HG03520 (cell line): ENCODE data around the gene ZNF587B.
"Not testable (repeated sequence)": the region's sequence is repeated elsewhere in the genome, so short reads cannot be mapped to it uniquely, and the experiment has no call there.

Source experiments
- ATAC-seq: cut with Tn5 transposase; IDR thresholded peaks from one replicate; pipeline ENCODE4 v1.9.1; 2021; ENCODE audit warnings: mild to moderate bottlenecking, moderate library complexity; ENCODE audit not compliant: unreplicated experiment

ZNF587B gene

GRCh38 chr19:57867868-57868492 is 37.9 kb downstream of the ZNF587B start:
- ATAC-seq = no peak

DNA sequence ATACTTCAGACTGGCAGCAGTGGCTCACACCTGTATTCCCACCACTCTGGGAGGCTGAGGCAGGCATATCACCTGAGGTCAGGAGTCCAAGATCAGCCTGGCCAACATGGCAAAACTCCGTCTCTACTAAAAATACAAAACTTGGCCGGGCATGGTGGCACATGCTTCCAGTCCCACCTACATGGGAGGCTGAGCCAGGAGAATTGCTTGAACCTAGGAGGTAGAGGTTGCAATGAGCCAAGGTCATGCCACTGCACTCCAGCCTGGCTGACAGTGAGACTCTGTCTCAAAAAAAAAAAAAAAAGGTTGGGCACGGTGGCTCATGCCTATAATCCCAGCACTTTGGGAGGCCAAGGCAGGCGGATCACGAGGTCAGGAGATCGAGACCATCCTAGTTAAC is 39.6 kb downstream of the ZNF587B start:
- not testable (repeated sequence) for ATAC-seq

- no peak for ATAC-seq
Measured at GRCh38 chr19:57870225-57870624, 40.1 kb downstream of the ZNF587B start.

DNA sequence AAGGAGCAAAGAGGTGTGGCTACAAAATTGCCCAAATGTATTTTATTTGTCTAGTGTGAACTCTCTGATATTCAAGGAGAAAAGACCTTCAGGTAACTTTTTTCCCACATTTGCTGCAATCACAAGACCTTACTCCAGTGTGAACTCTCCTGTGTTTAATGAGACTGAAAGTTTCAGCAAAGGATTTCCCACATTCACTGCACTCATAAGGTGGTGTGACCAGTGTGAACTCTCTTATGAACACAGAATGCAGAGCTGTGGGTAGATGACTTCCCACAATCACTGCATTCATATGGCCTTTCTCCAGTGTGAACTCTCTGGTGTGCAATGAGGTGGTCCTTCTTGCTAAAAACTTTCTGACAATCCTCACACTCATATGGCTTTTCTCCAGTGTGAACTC is 42.4 kb downstream of the ZNF587B start:
- no peak for ATAC-seq

DNA sequence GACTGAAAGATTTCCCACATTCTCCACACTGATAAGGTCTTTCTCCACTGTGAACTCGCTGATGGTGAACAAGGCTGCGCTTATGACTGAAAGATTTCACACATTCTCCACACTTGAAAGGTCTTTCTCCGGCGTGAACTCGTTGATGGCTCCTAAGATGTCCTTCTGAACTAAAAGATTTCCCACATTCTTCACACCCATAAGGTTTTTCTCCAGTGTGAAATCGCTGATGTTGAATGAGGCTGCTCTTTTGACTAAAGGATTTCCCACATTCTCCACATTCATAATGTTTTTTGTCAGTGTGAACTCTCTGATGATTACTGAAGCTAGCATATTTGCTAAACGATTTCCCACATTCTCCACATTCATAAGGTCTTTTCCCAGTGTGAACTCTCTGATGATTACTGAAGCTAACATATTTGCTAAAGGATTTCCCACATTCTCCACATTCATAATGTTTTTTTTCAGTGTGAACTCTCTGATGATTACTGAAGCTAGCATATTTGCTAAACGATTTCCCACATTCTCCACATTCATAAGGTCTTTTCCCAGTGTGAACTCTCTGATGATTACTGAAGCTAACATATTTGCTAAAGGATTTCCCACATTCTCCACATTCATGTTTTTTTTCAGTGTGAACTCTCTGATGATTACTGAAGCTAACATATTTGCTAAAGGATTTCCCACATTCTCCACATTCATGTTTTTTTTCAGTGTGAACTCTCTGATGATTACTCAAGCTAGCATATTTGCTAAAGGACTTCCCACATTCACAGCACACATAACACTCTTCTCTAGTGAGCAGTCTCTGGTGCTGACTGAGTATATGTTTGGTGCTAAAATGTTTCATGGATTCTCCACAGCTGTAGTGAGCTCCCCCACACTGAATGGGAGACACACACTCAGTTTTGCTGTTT is 44.0 kb downstream of the ZNF587B start:
- not testable (repeated sequence) for ATAC-seq

GRCh38 chr19:57886046-57886445 is 55.9 kb downstream of the ZNF587B start:
- no peak for ATAC-seq

- no peak for ATAC-seq
Measured at GRCh38 chr19:57887195-57887941, 57.3 kb downstream of the ZNF587B start.

DNA sequence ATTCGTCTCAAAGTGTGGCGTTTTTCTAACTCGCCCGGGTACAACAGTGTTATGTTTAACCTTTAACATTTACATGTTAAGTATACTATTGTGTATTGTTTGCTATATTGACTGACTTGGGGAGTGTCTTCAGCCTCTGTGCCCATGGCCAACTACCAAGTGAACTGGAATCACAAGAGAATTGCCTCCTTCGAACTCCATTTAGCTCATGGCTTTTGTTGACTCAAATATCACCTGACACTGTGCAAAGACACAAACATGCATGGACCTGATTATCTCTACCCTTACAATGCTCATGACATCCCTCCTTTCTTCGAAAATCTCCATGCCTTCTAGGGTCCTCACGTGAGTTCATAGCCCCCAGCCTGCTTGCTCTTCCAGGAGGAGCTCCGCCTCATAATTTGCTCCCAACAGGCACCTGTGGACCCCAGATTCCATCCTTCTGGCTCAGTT is 58.0 kb downstream of the ZNF587B start:
- ATAC-seq = no peak

GRCh38 chr19:57888560-57889231 is 58.6 kb downstream of the ZNF587B start, which contains the start of gene ZNF814:
TSS of gene ZNF814 (minus strand) at chr19:57889037. CDS start at chr19:57888802, 235 bp downstream.
- no peak for ATAC-seq

DNA sequence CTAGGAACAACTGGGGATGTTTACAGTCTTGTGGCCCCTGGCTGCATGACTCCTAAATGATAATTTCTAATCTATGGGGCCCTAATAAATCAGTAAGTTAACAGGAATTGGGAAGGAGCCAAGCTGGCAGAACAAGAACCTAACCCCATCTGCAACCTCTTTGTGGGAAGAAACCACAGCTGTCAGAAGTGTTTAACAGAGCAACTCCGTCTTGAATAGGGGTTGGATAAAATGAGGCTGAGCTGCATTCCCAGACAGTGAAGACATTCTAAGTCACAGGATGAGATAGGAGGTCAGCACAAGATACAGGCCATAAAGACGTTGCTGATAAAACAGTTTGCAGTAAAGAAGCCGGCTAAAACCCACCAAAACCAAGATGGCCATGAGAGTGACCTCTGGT is 60.6 kb downstream of the ZNF587B start:
- ATAC-seq = not testable (repeated sequence)
